GM23338 (cell line): ENCODE measurements around the gene LMF1. TPM values are rescaled to one million over a fixed set of nuclear protein-coding genes. Genes with fewer than 3 reads are reported as not detected.
A peak's percentile ranks its signal among the peaks of the same experiment; 100 is the strongest.

ENCODE experiments used
- ATAC-seq: fragments of 200-7000 bp; cut with Tn5 transposase; 3 replicates; pipeline ENCODE4 v1.9.1; 2020
- DNase-seq: peaks from one replicate; pipeline ENCODE4 v3.0.0-alpha.2; 2015; ENCODE audit warnings: low spot score
- H2AFZ ChIP-seq: fragments of 200-600 bp; sonication (generic); 2 replicates; pipeline ENCODE4 v1.8.0; 2016; ENCODE audit warnings: antibody characterized with exemption, mild to moderate bottlenecking, moderate library complexity
- H3F3A ChIP-seq: fragments of 200-600 bp; sonication (generic); replicated peaks from 2 replicates; pipeline ENCODE4 v1.8.0; 2017; ENCODE audit warnings: antibody characterized with exemption, mixed run types, low read depth
- H3K27ac ChIP-seq: fragments of 200-600 bp; sonication (generic); 2 replicates; pipeline ENCODE4 v1.6.1; 2016; ENCODE audit warnings: low read depth
- H3K27me3 ChIP-seq: fragments of 200-600 bp; sonication (generic); 2 replicates; pipeline ENCODE4 v1.8.0; 2016; ENCODE audit warnings: mild to moderate bottlenecking, mixed run types, moderate library complexity; ENCODE audit not compliant: insufficient read depth
- H3K36me3 ChIP-seq: fragments of 200-600 bp; sonication (generic); 2 replicates; pipeline ENCODE4 v1.8.0; 2016; ENCODE audit warnings: mild to moderate bottlenecking; ENCODE audit not compliant: insufficient read depth
- H3K4me1 ChIP-seq: fragments of 200-600 bp; sonication (generic); 2 replicates; pipeline ENCODE4 v1.8.0; 2016; ENCODE audit warnings: mild to moderate bottlenecking, moderate library complexity; ENCODE audit not compliant: insufficient read depth
- H3K4me2 ChIP-seq: fragments of 200-600 bp; sonication (generic); 2 replicates; pipeline ENCODE4 v1.7.1; 2017; ENCODE audit warnings: mixed run types
- H3K4me3 ChIP-seq: fragments of 200-600 bp; sonication (generic); 2 replicates; pipeline ENCODE4 v1.6.1; 2016; ENCODE audit warnings: mixed run types
- H3K79me2 ChIP-seq: fragments of 200-600 bp; sonication (generic); replicated peaks from 2 replicates; pipeline ENCODE4 v1.8.0; 2017; ENCODE audit warnings: mild to moderate bottlenecking; ENCODE audit not compliant: insufficient read depth
- H3K9me2 ChIP-seq: fragments of 200-600 bp; sonication (generic); 2 replicates; pipeline ENCODE4 v1.8.0; 2017; ENCODE audit not compliant: insufficient read depth
- H4K20me1 ChIP-seq: fragments of 200-600 bp; sonication (generic); replicated peaks from 2 replicates; pipeline ENCODE4 v1.8.0; 2017; ENCODE audit warnings: mild to moderate bottlenecking; ENCODE audit not compliant: insufficient read depth
- H3K27ac Mint-ChIP-seq: 2 replicates; pipeline ENCODE4 v1.8.0; 2020; ENCODE audit warnings: inconsistent platforms, mild to moderate bottlenecking, moderate library complexity, mixed read lengths
- H3K27me3 Mint-ChIP-seq: 3 replicates; pipeline ENCODE4 v1.8.0; 2022; ENCODE audit warnings: low read depth, mild to moderate bottlenecking, moderate library complexity, mixed read lengths, inconsistent platforms; ENCODE audit not compliant: insufficient read depth, poor library complexity
- H3K36me3 Mint-ChIP-seq: 3 replicates; pipeline ENCODE4 v1.8.0; 2021; ENCODE audit warnings: low read depth, mild to moderate bottlenecking, inconsistent platforms, moderate library complexity, mixed read lengths
- H3K4me1 Mint-ChIP-seq: 3 replicates; pipeline ENCODE4 v1.8.0; 2020; ENCODE audit warnings: mild to moderate bottlenecking, inconsistent platforms, mixed read lengths
- H3K4me3 Mint-ChIP-seq: 3 replicates; pipeline ENCODE4 v1.8.0; 2021; ENCODE audit warnings: moderate library complexity, mild to moderate bottlenecking, inconsistent platforms, mixed read lengths
- H3K9me3 Mint-ChIP-seq: 3 replicates; pipeline ENCODE4 v1.8.0; 2020; ENCODE audit warnings: moderate library complexity, mild to moderate bottlenecking, inconsistent platforms, mixed read lengths
- CREB1 ChIP-seq: fragments of 250-450 bp; sonication (Bioruptor Pico); IDR thresholded peaks from 2 replicates; pipeline ENCODE4 v1.5.0; 2020; ENCODE audit warnings: low read depth, mild to moderate bottlenecking, moderate library complexity
- CTCF ChIP-seq, 2 experiments: fragments of 200-600 bp in 1 of 2; sonication (generic) in 1 of 2; conservative IDR thresholded peaks; 2 replicates each; pipeline versions ENCODE4 v1.5.1 to v1.6.1; 2016 to 2017; ENCODE audit warnings: antibody characterized with exemption in 2 of 2, low read depth in 2 of 2, mild to moderate bottlenecking in 2 of 2, moderate library complexity in 1 of 2
- ETS1 ChIP-seq: IDR thresholded peaks from 2 replicates; pipeline ENCODE4 v1.6.1; 2016; ENCODE audit warnings: antibody characterized with exemption
- EZH2 ChIP-seq: fragments of 200-600 bp; sonication (generic); IDR thresholded peaks from one replicate; pipeline ENCODE4 v1.8.0; 2017; ENCODE audit warnings: antibody characterized with exemption, mild to moderate bottlenecking, low read depth; ENCODE audit not compliant: unreplicated experiment
- EZH2phosphoT487 ChIP-seq: fragments of 200-600 bp; sonication (generic); IDR thresholded peaks from one replicate; pipeline ENCODE4 v1.8.1; 2018; ENCODE audit warnings: antibody characterized with exemption; ENCODE audit not compliant: unreplicated experiment
- NANOG ChIP-seq: IDR thresholded peaks from 2 replicates; pipeline ENCODE4 v1.6.1; 2016; ENCODE audit warnings: antibody characterized with exemption, borderline replicate concordance
- POLR2AphosphoS5 ChIP-seq: IDR thresholded peaks from 2 replicates; pipeline ENCODE4 v1.6.1; 2016; ENCODE audit warnings: antibody characterized with exemption, low read depth
- REST ChIP-seq: IDR thresholded peaks from one replicate; pipeline ENCODE4 v1.6.1; 2018; ENCODE audit warnings: antibody characterized with exemption; ENCODE audit not compliant: unreplicated experiment
- STAT1 ChIP-seq: IDR thresholded peaks from one replicate; pipeline ENCODE4 v1.6.1; 2016; ENCODE audit warnings: antibody characterized with exemption; ENCODE audit not compliant: unreplicated experiment
- ZNF114 ChIP-seq: fragments of 250-450 bp; sonication (Bioruptor Pico); IDR thresholded peaks from 2 replicates; pipeline ENCODE4 v1.5.0; 2020; ENCODE audit warnings: mild to moderate bottlenecking, moderate library complexity
- polyA plus RNA-seq: library from polyadenylated mRNA; unstranded; fragments of >200 nt; fragmentation: Nextera tagmentation; extraction: Ambion mirVana; gene quantifications from 2 replicates; pipeline ENCODE4 v1.2.1, GENCODE V29; 2016
- total RNA-seq: library from RNA; depleted of rRNA; stranded (reverse); fragments of >200 nt; shearing (Covaris generic); gene quantifications from 2 replicates; pipeline ENCODE4 v1.2.3, GENCODE V29; 2014

LMF1 gene
- total and polyA plus RNA-seq, 2 experiments from 2014 or later, result 4.2 to 10.1 TPM

- TF ChIP-seq NANOG (no peak), POLR2AphosphoS5 (no peak), STAT1 (no peak), EZH2phosphoT487 (no peak), ETS1 (no peak), CREB1 (CRISPR knock-in tag) (no peak), ZNF114 (CRISPR knock-in tag) (no peak)
These were observed 1.0 kb downstream of the LMF1 start (continued) for GRCh38 chr16:969508-970385.

GRCh38 chr16:968620-969019, 2.2 kb downstream of the LMF1 start:
- H3K4me2 ChIP-seq, result no peak overlapping the region
- H3K4me3 ChIP-seq, result no peak overlapping the region
- no peak for ATAC-seq
- H3K4me1 ChIP-seq, result peaks cover 4% of the 10 kb centered on the region; the same call in 1 of the 2 replicates
- H3F3A ChIP-seq, result 0 out of 2 replicates have a peak, but pooled peaks cover 5% of the 10 kb centered on the region
- H3K4me1 Mint-ChIP-seq, result peaks cover 11% of the 10 kb centered on the region
- H3K27ac Mint-ChIP-seq, result no peak overlapping the region
- H3K27ac ChIP-seq, result no peak overlapping the region
- no peaks in the 10 kb centered on the region for H3K36me3 ChIP-seq
- peaks cover 24% of the 10 kb centered on the region for H3K27me3 Mint-ChIP-seq
- TF ChIP-seq REST (no peak), EZH2 (no peak), CTCF (conservative IDR thresholded peaks at IDR 0.05; ENCODE audit: low read depth in 2 of 2) (no peak), STAT1 (no peak), EZH2phosphoT487 (no peak)
- DNase-seq, result peak; percentile 34
- H2AFZ ChIP-seq, result no peak overlapping the region
- no peaks in the 10 kb centered on the region for H3K79me2 ChIP-seq
- no peaks in the 10 kb centered on the region for H3K9me2 ChIP-seq
- peaks cover 9% of the 10 kb centered on the region for H3K27me3 ChIP-seq
- H3K4me3 Mint-ChIP-seq, result peak overlapping the region; percentile 59
- peaks cover 6% of the 10 kb centered on the region; the same call in 1 of the 3 replicates for H3K36me3 Mint-ChIP-seq
- peaks cover 7% of the 10 kb centered on the region; the same call in 2 of the 3 replicates for H3K9me3 Mint-ChIP-seq
- 0 out of 2 replicates have a peak, but pooled peaks cover 4% of the 10 kb centered on the region for H4K20me1 ChIP-seq
